Cardiac muscle cell (in vitro differentiated cells and primary cell): ENCODE measurements around the gene C6orf89. TPM values are rescaled to one million over a fixed set of nuclear protein-coding genes. Genes with fewer than 3 reads are reported as not detected.
A peak's percentile ranks its signal among the peaks of the same experiment; 100 is the strongest.

Source experiments
- DNase-seq, 2 donors: peaks; one replicate each; pipeline versions ENCODE4 v3.0.0 to v3.0.0-alpha.2; 2010 to 2017; ENCODE audit warnings: low read depth in 1 of 2, low spot score in 1 of 2
- H3K27ac ChIP-seq: fragments of 200-600 bp; sonication (generic); 2 replicates; pipeline ENCODE4 v1.5.1; 2016
- H3K27me3 ChIP-seq: fragments of 200-600 bp; sonication (generic); 2 replicates; pipeline ENCODE4 v1.6.0; 2016; ENCODE audit warnings: control low read depth
- H3K36me3 ChIP-seq: fragments of 200-600 bp; sonication (generic); 2 replicates; pipeline ENCODE4 v1.5.1; 2016; ENCODE audit warnings: control low read depth
- H3K4me1 ChIP-seq: fragments of 200-600 bp; sonication (generic); 2 replicates; pipeline ENCODE4 v1.8.1; 2017; ENCODE audit warnings: low read depth, mild to moderate bottlenecking, mixed run types
- H3K4me3 ChIP-seq: fragments of 200-600 bp; sonication (generic); 2 replicates; pipeline ENCODE4 v1.5.1; 2016; ENCODE audit warnings: mild to moderate bottlenecking
- H3K9me3 ChIP-seq: fragments of 200-600 bp; sonication (generic); 2 replicates; pipeline ENCODE4 v1.5.1; 2017; ENCODE audit warnings: low read depth, mild to moderate bottlenecking, control low read depth
- CTCF ChIP-seq: IDR thresholded peaks from 2 replicates; pipeline ENCODE4 v1.5.1; 2012; ENCODE audit warnings: low read depth, mild to moderate bottlenecking, low read length
- polyA plus RNA-seq: library from polyadenylated mRNA; unstranded; fragments of >200 nt; fragmentation: Nextera tagmentation; extraction: Ambion mirVana; gene quantifications from 2 replicates; pipeline ENCODE4 v1.2.1, GENCODE V29; 2016
- total RNA-seq: library from RNA; depleted of rRNA; stranded (reverse); fragments of >200 nt; gene quantifications from 2 replicates; pipeline ENCODE4 v1.2.3, GENCODE V29; 2016

C6orf89 gene
- total and polyA plus RNA-seq, 2 experiments from 2014 or later, result 27.6 to 28.6 TPM

- no peak overlapping the region for H3K27ac ChIP-seq
- DNase-seq, result peak in 1 of 2 donors; percentile 24
- peaks cover 9% of the 10 kb centered on the region for H3K4me1 ChIP-seq
- TF ChIP-seq CTCF, result peak; percentile 21
- H3K4me3 ChIP-seq, result no peak overlapping the region
- H3K9me3 ChIP-seq, result no peaks in the 10 kb centered on the region
- peaks cover 7% of the 10 kb centered on the region for H3K36me3 ChIP-seq
- no peaks in the 10 kb centered on the region for H3K27me3 ChIP-seq
These were observed 28.6 kb downstream of the C6orf89 start for GRCh38 chr6:36914227-36914794.

DNA sequence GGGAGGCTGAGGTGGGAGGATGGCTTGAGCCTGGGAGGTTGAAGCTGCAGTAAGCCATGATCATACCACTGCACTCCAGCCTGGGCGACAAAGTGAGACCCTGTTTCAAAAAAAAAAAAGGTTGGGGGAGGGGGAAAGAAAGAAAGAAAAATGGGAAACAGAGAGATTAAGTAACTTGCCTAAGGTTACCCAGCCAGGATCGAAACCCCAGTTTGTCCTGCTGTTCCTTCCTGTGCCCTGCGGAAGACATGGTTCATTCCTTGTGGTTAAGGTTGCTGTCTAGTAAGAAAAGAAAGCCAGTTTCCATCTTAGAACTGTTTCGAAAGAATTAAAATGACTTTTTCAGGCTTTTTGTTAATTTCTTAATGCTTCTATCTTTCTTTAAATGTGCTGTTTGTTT lies 29.8 kb downstream of the C6orf89 start:
- Histone ChIP-seq H3K9me3 (no peaks in the 10 kb centered on the region), H3K4me1 (peaks cover 10% of the 10 kb centered on the region), H3K4me3 (no peak overlapping the region), H3K27me3 (no peaks in the 10 kb centered on the region), H3K27ac (no peak overlapping the region), H3K36me3 (peaks cover 7% of the 10 kb centered on the region)
- no peak for TF ChIP-seq CTCF
- DNase-seq, result no peak

- DNase-seq, result no peak
- Histone ChIP-seq H3K36me3 (peaks cover 7% of the 10 kb centered on the region), H3K27ac (no peak overlapping the region), H3K4me3 (no peak overlapping the region), H3K4me1 (peaks cover 10% of the 10 kb centered on the region), H3K27me3 (no peaks in the 10 kb centered on the region), H3K9me3 (no peaks in the 10 kb centered on the region)
- no peak for TF ChIP-seq CTCF
These were observed 30.4 kb downstream of the C6orf89 start for GRCh38 chr6:36916126-36916525.

GRCh38 chr6:36917541-36918193 lies 31.9 kb downstream of the C6orf89 start:
- H3K36me3 ChIP-seq, result peaks cover 7% of the 10 kb centered on the region
- H3K9me3 ChIP-seq, result no peaks in the 10 kb centered on the region
- DNase-seq, result peak in 1 of 2 donors; percentile 41
- H3K27ac ChIP-seq, result no peak overlapping the region
- H3K4me3 ChIP-seq, result no peak overlapping the region
- H3K27me3 ChIP-seq, result no peaks in the 10 kb centered on the region
- peaks cover 10% of the 10 kb centered on the region for H3K4me1 ChIP-seq
- no peak for TF ChIP-seq CTCF

GRCh38 chr6:36920049-36920448 lies 34.3 kb downstream of the C6orf89 start:
- Histone ChIP-seq H3K36me3 (peaks cover 7% of the 10 kb centered on the region), H3K27ac (no peak overlapping the region), H3K27me3 (no peaks in the 10 kb centered on the region), H3K4me3 (no peak overlapping the region), H3K9me3 (no peaks in the 10 kb centered on the region), H3K4me1 (peaks cover 10% of the 10 kb centered on the region)
- TF ChIP-seq CTCF, result no peak
- DNase-seq, result no peak
